HEK293 (cell line): ENCODE data around the gene TBC1D30.

ENCODE experiments used
- CTCF ChIP-seq: fragments of 450-650 bp; formaldehyde crosslinking; IDR thresholded peaks from 2 replicates; pipeline ENCODE4 v1.5.1; 2016; ENCODE audit warnings: missing biosample characterization, missing genetic modification characterization
- ZBTB8A ChIP-seq: fragments of 450-650 bp; formaldehyde crosslinking; IDR thresholded peaks from 2 replicates; pipeline ENCODE4 v1.5.1; 2016; ENCODE audit warnings: missing biosample characterization, missing genetic modification characterization
- ZFP41 ChIP-seq: fragments of 450-650 bp; formaldehyde crosslinking; IDR thresholded peaks from 2 replicates; pipeline ENCODE4 v1.5.1; 2016; ENCODE audit warnings: missing biosample characterization, missing genetic modification characterization, borderline replicate concordance
- ZNF707 ChIP-seq: fragments of 450-650 bp; formaldehyde crosslinking; IDR thresholded peaks from 2 replicates; pipeline ENCODE4 v1.5.1; 2016; ENCODE audit warnings: missing biosample characterization, missing genetic modification characterization

- TF ChIP-seq ZBTB8A (tag by site-specific recombination) = no peak
- no peak for TF ChIP-seq CTCF (tag by site-specific recombination)
- TF ChIP-seq ZNF707 (tag by site-specific recombination) = no peak
- TF ChIP-seq ZFP41 (tag by site-specific recombination) = no peak
These were observed 42.1 kb upstream of the TBC1D30 start for GRCh38 chr12:64782191-64782876.
